Gastrocnemius medialis (tissue), 4 donors: ENCODE data around the gene PAQR5. TPM values are rescaled to one million over a fixed set of nuclear protein-coding genes. Genes with fewer than 3 reads are reported as not detected.
"Not testable (repeated sequence)": the region's sequence is repeated elsewhere in the genome, so short reads cannot be mapped to it uniquely, and the experiment has no call there.

Source experiments
- ATAC-seq, 2 donors: fragments of 150-250 bp; one replicate each; pipeline ENCODE4 v1.9.1; 2016
- DNase-seq, 2 donors: peaks; one replicate each; pipeline ENCODE4 v3.0.0-alpha.2; 2019
- H3K27ac ChIP-seq, 4 donors: fragments of 200-600 bp; sonication (generic); 1 replicate in 1 of 4; 2 replicates in 3 of 4; pipeline ENCODE4 v1.5.1; 2016 to 2018; ENCODE audit warnings: mild to moderate bottlenecking in 2 of 4, moderate library complexity in 1 of 4
- H3K27me3 ChIP-seq, 3 donors: fragments of 200-600 bp; sonication (generic) in 2 of 3; 1 replicate in 1 of 3; 2 replicates in 2 of 3; pipeline versions ENCODE4 v1.5.1 to v1.6.0; 2016 to 2019; ENCODE audit warnings: mild to moderate bottlenecking in 1 of 3, moderate library complexity in 1 of 3
- H3K36me3 ChIP-seq, 2 donors: fragments of 200-600 bp; sonication (generic) in 1 of 2; one replicate each; pipeline ENCODE4 v1.5.1; 2017 to 2018
- H3K4me1 ChIP-seq, 2 donors: fragments of 200-600 bp; sonication (generic) in 1 of 2; one replicate each; pipeline ENCODE4 v1.5.1; 2016 to 2017; ENCODE audit warnings: mild to moderate bottlenecking in 2 of 2
- H3K4me3 ChIP-seq, 4 donors: fragments of 200-600 bp; sonication (generic) in 3 of 4; 1 replicate in 1 of 4; 2 replicates in 3 of 4; pipeline ENCODE4 v1.5.1; 2016 to 2019; ENCODE audit warnings: mild to moderate bottlenecking in 2 of 4
- H3K9me3 ChIP-seq, 3 donors: fragments of 200-600 bp; sonication (generic) in 2 of 3; 1 replicate in 1 of 3; 2 replicates in 2 of 3; pipeline ENCODE4 v1.5.1; 2016 to 2019
- POLR2A ChIP-seq, 2 donors: fragments of 450-650 bp; IDR thresholded peaks; one replicate each; pipeline ENCODE4 v1.6.1; 2017; ENCODE audit warnings: antibody characterized with exemption in 2 of 2, mild to moderate bottlenecking in 2 of 2, moderate library complexity in 2 of 2
- in situ Hi-C, 4 donors: fragments of 200-750 bp; cut with MboI; loops; one replicate each; pipeline versions ENCODE4 v1.15.0 to v1.8.0; 2017; ENCODE audit warnings: low sequenced_read_pairs in 4 of 4
- intact Hi-C: fragments of 100-400 bp; cut with DNase I; formaldehyde crosslinking; loops from one replicate; pipeline ENCODE4 v1.15.1; 2023; ENCODE audit warnings: low total_unique reads
- total RNA-seq, 4 donors: library from RNA; depleted of rRNA; stranded (reverse); fragments of >200 nt; gene quantifications; one replicate each; pipeline versions ENCODE4 v1.1.0 to v1.2.3, GENCODE V29; 2016
- TF ChIP-seq, protein P1 (sequence below), 5 experiments: fragments of 450-650 bp in 3 of 5; fragments of 200-600 bp in 2 of 5; sonication (generic) in 2 of 5; IDR thresholded peaks in 4 of 5; conservative IDR thresholded peaks in 1 of 5; 1 replicate in 4 of 5; 2 replicates in 1 of 5; pipeline ENCODE4 v1.5.1; 2016 to 2019; ENCODE audit warnings: antibody characterized with exemption in 5 of 5, mild to moderate bottlenecking in 3 of 5, moderate library complexity in 3 of 5

Gene PAQR5
- total RNA-seq, 4 donors from 2014 or later: 0.07 to 0.10 (median 0.10) TPM; not detected in 1

DNA sequence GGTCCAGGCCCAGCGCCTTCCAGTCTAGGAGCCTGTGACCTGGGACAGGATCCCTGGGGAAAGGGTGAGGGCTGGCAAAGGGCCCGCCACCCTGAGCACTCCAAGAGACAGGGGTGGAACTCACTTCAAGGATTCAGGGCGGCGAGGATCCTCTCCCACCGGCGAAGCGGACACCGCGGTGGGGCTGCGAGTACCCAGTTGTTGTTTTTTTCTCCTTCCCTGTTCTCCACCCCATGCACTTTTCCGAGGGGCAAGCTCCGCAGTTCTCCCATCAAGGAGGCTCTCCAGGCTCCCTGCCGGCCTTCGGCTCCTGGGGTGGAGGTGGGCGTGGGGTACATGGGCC is 387 bp upstream of the PAQR5 start:
- intact Hi-C loops: no loop called here
- H3K4me3 ChIP-seq: peak overlapping the region in 3 of 4 donors; percentile 48 to 58 (median 53)
- no peaks in the 10 kb centered on the region for H3K4me1 ChIP-seq
- no peaks in the 10 kb centered on the region for H3K9me3 ChIP-seq
- no peak overlapping the region for H3K27ac ChIP-seq
- peaks cover 24 to 29% (median 26%) of the 10 kb centered on the region in 3 donors for H3K27me3 ChIP-seq
- TF ChIP-seq POLR2A (IDR thresholded peaks at IDR 0.05): no peak
- TF ChIP-seq, protein P1, sequence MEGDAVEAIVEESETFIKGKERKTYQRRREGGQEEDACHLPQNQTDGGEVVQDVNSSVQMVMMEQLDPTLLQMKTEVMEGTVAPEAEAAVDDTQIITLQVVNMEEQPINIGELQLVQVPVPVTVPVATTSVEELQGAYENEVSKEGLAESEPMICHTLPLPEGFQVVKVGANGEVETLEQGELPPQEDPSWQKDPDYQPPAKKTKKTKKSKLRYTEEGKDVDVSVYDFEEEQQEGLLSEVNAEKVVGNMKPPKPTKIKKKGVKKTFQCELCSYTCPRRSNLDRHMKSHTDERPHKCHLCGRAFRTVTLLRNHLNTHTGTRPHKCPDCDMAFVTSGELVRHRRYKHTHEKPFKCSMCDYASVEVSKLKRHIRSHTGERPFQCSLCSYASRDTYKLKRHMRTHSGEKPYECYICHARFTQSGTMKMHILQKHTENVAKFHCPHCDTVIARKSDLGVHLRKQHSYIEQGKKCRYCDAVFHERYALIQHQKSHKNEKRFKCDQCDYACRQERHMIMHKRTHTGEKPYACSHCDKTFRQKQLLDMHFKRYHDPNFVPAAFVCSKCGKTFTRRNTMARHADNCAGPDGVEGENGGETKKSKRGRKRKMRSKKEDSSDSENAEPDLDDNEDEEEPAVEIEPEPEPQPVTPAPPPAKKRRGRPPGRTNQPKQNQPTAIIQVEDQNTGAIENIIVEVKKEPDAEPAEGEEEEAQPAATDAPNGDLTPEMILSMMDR (IDR thresholded peaks at IDR 0.05 in 4 of 5, conservative IDR thresholded peaks at IDR 0.05 in 1 of 5): no peak
- H3K36me3 ChIP-seq: no peaks in the 10 kb centered on the region
- in situ Hi-C loops: no loop called here
- no peak for ATAC-seq
- no peak for DNase-seq

DNA sequence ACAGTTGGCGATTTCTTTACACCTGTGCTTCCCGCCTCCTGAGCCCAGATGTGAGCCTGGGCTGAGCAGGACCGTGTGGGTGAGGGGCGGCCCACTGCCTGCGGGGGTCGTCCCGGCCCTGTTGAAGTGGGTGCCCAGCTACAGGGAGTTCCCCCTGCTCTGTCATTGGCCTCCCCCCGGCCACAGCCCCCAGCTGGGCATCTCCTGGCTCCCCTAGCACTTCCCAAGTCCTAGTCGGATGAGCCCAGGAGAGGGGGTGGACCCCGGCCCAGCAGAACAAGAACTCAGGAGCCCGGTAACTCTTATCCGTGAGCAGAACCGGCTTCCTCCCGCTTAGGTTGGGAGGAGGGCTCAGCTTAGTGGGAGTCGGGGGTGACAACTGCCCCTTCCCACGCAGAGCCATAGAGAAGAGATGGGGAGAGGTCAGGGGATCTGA is 757 bp downstream of the PAQR5 start:
- no peak for ATAC-seq
- Histone ChIP-seq H3K27ac (no peak overlapping the region), H3K4me3 (peak overlapping the region in 3 of 4 donors; percentile 48 to 58 (median 53)), H3K4me1 (no peaks in the 10 kb centered on the region), H3K36me3 (no peaks in the 10 kb centered on the region), H3K27me3 (peaks cover 24 to 29% (median 26%) of the 10 kb centered on the region in 3 donors), H3K9me3 (no peaks in the 10 kb centered on the region)
- no peak for DNase-seq
- in situ Hi-C loops: no loop called here
- intact Hi-C loops: no loop called here
- TF ChIP-seq, protein P1 (IDR thresholded peaks at IDR 0.05 in 4 of 5, conservative IDR thresholded peaks at IDR 0.05 in 1 of 5): no peak
- no peak for TF ChIP-seq POLR2A (IDR thresholded peaks at IDR 0.05)

DNA sequence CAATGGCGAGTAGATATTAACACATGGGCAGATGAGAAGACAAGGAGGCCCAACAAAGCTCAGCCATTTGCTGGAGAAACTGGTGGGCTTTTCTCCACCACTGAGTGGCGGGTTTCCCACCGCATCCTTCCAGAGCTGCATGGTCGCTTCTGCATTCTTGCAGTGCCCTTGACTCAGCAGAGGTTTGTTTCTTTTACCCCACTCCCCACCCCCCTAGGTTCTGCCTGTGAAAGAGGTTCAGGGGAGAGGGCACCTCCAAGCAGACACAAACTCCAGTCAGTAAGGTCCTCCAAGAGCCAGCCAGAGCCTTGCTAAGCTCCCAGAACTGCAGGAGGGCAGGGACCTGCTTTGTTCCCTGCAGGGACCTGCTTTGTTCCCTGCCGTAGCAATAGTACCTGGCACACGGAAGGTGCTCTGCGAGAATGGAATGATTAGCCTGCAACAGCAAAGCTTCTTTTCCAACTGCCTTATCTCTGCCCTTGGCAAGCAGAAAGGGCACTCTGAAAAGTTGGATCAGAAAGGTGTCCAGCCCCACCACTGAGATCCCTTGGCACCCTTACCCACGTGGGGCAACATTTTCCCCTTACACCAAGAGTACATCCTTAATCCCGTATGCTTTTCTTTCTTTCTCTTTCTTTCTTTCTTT is 1.4 kb downstream of the PAQR5 start:
- no peak for ATAC-seq
- intact Hi-C loops (no loop called here), in situ Hi-C loops (no loop called here)
- Histone ChIP-seq H3K36me3 (no peaks in the 10 kb centered on the region), H3K4me3 (no peak overlapping the region), H3K4me1 (no peaks in the 10 kb centered on the region), H3K9me3 (no peaks in the 10 kb centered on the region), H3K27ac (no peak overlapping the region), H3K27me3 (peaks cover 24 to 29% (median 26%) of the 10 kb centered on the region in 3 donors)
- TF ChIP-seq, protein P1 (IDR thresholded peaks at IDR 0.05 in 4 of 5, conservative IDR thresholded peaks at IDR 0.05 in 1 of 5): no peak
- TF ChIP-seq POLR2A (IDR thresholded peaks at IDR 0.05): no peak
- no peak for DNase-seq

DNA sequence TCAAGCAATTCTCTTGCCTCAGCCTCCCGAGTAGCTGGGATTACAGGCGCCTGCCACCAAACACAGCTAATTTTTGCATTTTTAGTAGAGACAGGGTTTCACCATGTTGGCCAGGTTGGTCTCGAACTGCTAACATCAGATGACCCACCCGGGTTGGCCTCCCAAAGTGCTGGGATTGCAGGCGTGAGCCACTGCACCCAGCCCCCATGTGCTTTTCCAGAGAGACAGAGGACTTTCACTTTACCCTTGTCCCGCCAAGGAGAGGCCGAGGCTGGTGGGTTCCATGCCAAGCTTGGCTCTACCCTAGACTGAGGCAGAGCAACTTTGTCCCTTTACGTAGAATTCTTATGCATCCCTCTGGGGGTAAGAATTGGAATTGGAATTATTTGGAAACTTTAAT is 2.4 kb downstream of the PAQR5 start:
- in situ Hi-C loops, intact Hi-C loops: not testable (repeated sequence)

DNA sequence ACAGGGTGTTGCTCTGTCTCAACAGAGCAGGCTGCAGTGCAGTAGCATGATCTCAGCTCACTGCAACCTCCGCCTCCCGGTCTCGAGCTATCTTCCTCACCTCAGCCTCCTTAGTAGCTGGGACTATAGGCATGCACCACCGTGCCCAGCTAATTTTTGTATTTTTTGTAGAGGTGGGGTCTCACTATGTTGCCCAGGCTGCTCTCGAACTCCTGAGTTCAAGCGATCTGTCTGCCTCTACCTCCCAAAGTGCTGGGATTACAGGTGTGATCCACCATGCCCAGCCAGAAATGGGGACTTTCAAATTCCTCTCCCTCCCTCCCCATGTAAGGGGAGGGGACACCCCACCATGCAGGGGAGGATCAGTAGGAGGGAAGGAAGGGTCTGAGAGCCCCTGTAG is 3.4 kb downstream of the PAQR5 start:
- H3K4me1 ChIP-seq, DNase-seq, H3K36me3 ChIP-seq, H3K27ac ChIP-seq, in situ Hi-C loops, intact Hi-C loops, ATAC-seq, H3K4me3 ChIP-seq, H3K9me3 ChIP-seq: not testable (repeated sequence)
- H3K27me3 ChIP-seq: peaks cover 24 to 29% (median 26%) of the 10 kb centered on the region in 3 donors

More for the DNA sequence above, 2.4 kb downstream of the PAQR5 start:
- H3K27ac ChIP-seq, ATAC-seq, DNase-seq, H3K9me3 ChIP-seq, H3K36me3 ChIP-seq, H3K4me1 ChIP-seq, H3K4me3 ChIP-seq: not testable (repeated sequence)
- H3K27me3 ChIP-seq: peaks cover 24 to 29% (median 26%) of the 10 kb centered on the region in 3 donors

DNA sequence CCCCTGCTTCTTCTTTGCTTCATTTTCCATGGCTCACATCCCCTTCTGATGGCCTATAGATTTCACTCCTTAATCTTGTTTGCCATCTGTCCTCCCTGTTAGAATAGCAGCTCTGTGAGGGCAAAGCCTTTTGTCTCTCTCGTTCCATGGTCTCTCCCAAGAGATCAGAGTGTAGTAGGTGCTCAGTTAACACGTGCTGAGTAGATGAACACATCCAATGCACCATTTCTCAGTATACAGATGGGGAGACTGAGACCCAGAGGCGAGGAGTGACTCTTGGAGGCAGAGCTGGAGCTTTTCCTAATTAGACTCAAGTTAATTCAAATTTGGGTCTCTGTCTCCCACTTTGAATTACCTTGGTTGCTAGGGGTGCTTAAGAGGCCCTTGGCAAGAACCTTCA is 4.2 kb downstream of the PAQR5 start:
- H3K36me3 ChIP-seq: no peaks in the 10 kb centered on the region
- H3K27ac ChIP-seq: no peak overlapping the region
- in situ Hi-C loops (no loop called here), intact Hi-C loops (no loop called here)
- TF ChIP-seq, protein P1 (IDR thresholded peaks at IDR 0.05 in 4 of 5, conservative IDR thresholded peaks at IDR 0.05 in 1 of 5): no peak
- no peak for TF ChIP-seq POLR2A (IDR thresholded peaks at IDR 0.05)
- DNase-seq (no peak), ATAC-seq (no peak)
- no peaks in the 10 kb centered on the region for H3K9me3 ChIP-seq
- no peaks in the 10 kb centered on the region for H3K4me1 ChIP-seq
- H3K4me3 ChIP-seq: no peak overlapping the region
- H3K27me3 ChIP-seq: peaks cover 24 to 29% (median 26%) of the 10 kb centered on the region in 3 donors
